ENCODE measurements around the gene ZNF423.

The ZNF423 gene

GRCh38 chr16:49530427-49530970 lies 325.4 kb downstream of the ZNF423 start:
- no peak for TF ChIP-seq CTCF (IDR thresholded peaks at IDR 0.05; ENCODE audit: insufficient read depth, low read length, missing control alignments)

GRCh38 chr16:49529411-49530045 lies 326.4 kb downstream of the ZNF423 start:
- POLR2A ChIA-PET, result interaction anchor here (0.5 kb wide), 1 partner anchor 105 kb away, joined by 5 read pairs; no protein-coding TSS in a partner anchor
- no peak overlapping the region for H3K4me3 ChIP-seq (ENCODE audit: low read depth, low read length)
- CTCF ChIA-PET, result no interaction called here
- no peak for TF ChIP-seq CTCF (IDR thresholded peaks at IDR 0.05; ENCODE audit: insufficient read depth, low read length, missing control alignments)
- DNase-seq (ENCODE audit: low read depth, low spot score), result no peak

More at GRCh38 chr16:49530427-49530970, 325.4 kb downstream of the ZNF423 start:
- no peak overlapping the region for H3K4me3 ChIP-seq (ENCODE audit: low read depth, low read length)
- ChIA-PET POLR2A (no interaction called here), CTCF (no interaction called here)
- no peak for DNase-seq (ENCODE audit: low read depth, low spot score)

GRCh38 chr16:49528866-49529288 lies 327.0 kb downstream of the ZNF423 start:
- H3K4me3 ChIP-seq (ENCODE audit: low read depth, low read length), result no peak overlapping the region
- ChIA-PET CTCF (no interaction called here), POLR2A (no interaction called here)
- no peak for DNase-seq (ENCODE audit: low read depth, low spot score)
- TF ChIP-seq CTCF (IDR thresholded peaks at IDR 0.05; ENCODE audit: insufficient read depth, low read length, missing control alignments), result no peak

- DNase-seq (ENCODE audit: low read depth, low spot score), result no peak
- ChIA-PET CTCF (no interaction called here), POLR2A (no interaction called here)
- TF ChIP-seq CTCF (IDR thresholded peaks at IDR 0.05; ENCODE audit: insufficient read depth, low read length, missing control alignments), result no peak
- peak overlapping the region; percentile 16 for H3K4me3 ChIP-seq (ENCODE audit: low read depth, low read length)
Observed at GRCh38 chr16:49528060-49528865, 327.6 kb downstream of the ZNF423 start.

GRCh38 chr16:49527611-49528010 lies 328.3 kb downstream of the ZNF423 start:
- ChIA-PET CTCF (no interaction called here), POLR2A (no interaction called here)
- H3K4me3 ChIP-seq (ENCODE audit: low read depth, low read length), result no peak overlapping the region
- DNase-seq (ENCODE audit: low read depth, low spot score), result no peak
- no peak for TF ChIP-seq CTCF (IDR thresholded peaks at IDR 0.05; ENCODE audit: insufficient read depth, low read length, missing control alignments)

GRCh38 chr16:49526860-49527365 lies 329.0 kb downstream of the ZNF423 start:
- CTCF ChIA-PET, result no interaction called here
- POLR2A ChIA-PET, result no interaction called here
- H3K4me3 ChIP-seq (ENCODE audit: low read depth, low read length), result no peak overlapping the region
- TF ChIP-seq CTCF (IDR thresholded peaks at IDR 0.05; ENCODE audit: insufficient read depth, low read length, missing control alignments), result no peak
- no peak for DNase-seq (ENCODE audit: low read depth, low spot score)

All from AG04449 (cell line).